Measurements from ENCODE around the gene PCA3.

DNA sequence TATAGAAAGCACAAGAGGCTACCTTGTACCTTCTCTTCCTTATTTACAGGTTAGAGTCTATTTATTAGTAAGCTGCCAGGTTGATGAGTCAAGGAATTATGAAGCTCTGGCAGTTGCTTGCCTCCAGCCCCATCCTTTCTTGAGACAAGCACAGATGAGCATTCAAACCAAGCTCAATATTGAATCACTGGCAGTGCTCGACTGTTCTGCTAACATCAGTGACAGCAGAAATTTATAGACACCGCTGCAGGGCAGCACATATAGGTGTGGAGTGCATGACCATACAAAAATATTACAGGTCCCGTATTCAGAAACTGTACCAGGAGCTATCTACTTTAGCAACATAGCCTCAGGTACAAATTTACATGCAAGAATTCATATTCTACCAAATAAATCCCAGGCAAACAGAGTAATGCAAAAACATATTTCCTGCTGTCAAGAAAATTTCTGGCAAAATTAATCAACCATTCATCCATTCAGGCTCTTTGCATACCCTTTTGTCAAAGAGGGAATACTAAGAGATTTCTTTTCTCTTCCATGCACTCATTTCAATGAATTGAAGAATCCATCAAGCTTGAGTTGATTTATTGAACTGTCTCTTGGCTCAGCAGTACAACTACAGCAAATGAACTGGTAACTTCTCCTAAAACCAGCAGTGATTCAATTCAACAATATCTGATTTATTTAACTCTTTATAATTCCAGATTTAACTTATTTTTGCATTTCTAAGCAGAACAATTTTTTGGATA is 26.9 kb upstream of the PCA3 start:
- no peak for TF ChIP-seq POLR2A (IDR thresholded peaks at IDR 0.05)
- TF ChIP-seq, protein P1, sequence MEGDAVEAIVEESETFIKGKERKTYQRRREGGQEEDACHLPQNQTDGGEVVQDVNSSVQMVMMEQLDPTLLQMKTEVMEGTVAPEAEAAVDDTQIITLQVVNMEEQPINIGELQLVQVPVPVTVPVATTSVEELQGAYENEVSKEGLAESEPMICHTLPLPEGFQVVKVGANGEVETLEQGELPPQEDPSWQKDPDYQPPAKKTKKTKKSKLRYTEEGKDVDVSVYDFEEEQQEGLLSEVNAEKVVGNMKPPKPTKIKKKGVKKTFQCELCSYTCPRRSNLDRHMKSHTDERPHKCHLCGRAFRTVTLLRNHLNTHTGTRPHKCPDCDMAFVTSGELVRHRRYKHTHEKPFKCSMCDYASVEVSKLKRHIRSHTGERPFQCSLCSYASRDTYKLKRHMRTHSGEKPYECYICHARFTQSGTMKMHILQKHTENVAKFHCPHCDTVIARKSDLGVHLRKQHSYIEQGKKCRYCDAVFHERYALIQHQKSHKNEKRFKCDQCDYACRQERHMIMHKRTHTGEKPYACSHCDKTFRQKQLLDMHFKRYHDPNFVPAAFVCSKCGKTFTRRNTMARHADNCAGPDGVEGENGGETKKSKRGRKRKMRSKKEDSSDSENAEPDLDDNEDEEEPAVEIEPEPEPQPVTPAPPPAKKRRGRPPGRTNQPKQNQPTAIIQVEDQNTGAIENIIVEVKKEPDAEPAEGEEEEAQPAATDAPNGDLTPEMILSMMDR (IDR thresholded peaks at IDR 0.05), result no peak
